ENCODE data around the gene DAZL.

DNA sequence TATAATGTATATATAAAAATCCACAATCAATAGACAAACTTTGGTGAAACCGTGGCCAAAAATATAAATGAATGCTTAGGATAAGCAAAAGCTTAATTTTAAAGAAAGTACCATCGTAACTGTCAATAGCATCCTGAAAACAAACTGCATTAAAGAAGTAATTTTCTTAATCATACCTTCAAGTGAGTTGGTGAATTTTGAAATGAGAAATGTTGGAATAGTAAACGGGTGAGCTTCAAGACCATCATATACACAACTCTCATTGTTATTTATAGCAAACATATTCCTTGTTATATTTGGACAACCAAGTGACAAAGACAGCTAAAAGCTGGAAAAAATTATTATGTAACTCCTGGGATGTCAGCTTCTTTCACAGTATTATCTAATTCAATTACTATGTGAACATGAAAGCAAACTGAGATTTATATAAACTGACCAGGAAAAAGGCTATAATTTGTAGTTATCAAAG, 3.7 kb downstream of the DAZL start:
- TF ChIP-seq, protein P1, sequence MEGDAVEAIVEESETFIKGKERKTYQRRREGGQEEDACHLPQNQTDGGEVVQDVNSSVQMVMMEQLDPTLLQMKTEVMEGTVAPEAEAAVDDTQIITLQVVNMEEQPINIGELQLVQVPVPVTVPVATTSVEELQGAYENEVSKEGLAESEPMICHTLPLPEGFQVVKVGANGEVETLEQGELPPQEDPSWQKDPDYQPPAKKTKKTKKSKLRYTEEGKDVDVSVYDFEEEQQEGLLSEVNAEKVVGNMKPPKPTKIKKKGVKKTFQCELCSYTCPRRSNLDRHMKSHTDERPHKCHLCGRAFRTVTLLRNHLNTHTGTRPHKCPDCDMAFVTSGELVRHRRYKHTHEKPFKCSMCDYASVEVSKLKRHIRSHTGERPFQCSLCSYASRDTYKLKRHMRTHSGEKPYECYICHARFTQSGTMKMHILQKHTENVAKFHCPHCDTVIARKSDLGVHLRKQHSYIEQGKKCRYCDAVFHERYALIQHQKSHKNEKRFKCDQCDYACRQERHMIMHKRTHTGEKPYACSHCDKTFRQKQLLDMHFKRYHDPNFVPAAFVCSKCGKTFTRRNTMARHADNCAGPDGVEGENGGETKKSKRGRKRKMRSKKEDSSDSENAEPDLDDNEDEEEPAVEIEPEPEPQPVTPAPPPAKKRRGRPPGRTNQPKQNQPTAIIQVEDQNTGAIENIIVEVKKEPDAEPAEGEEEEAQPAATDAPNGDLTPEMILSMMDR (IDR thresholded peaks at IDR 0.05): peak in 1 of 4 experiments; percentile 7
- no peak for TF ChIP-seq POLR2AphosphoS5 (IDR thresholded peaks at IDR 0.05)
